H1 (cell line): ENCODE measurements around the gene GTF2IRD1. TPM values are rescaled to one million over a fixed set of nuclear protein-coding genes. Genes with fewer than 3 reads are reported as not detected.
A peak's percentile ranks its signal among the peaks of the same experiment; 100 is the strongest.

Experiments used
- CTCF ChIA-PET: fragments of 300-600 bp; sonication (Branson Sonifier 250); formaldehyde crosslinking; loops from one replicate; lab custom pipeline; 2021; ENCODE audit not compliant: partially characterized antibody; lab: Charles Lee
- POLR2A ChIA-PET: fragments of 300-600 bp; sonication (Branson Sonifier 250); formaldehyde crosslinking; loops from one replicate; lab custom pipeline; 2021; ENCODE audit warnings: inconsistent platforms; ENCODE audit not compliant: partially characterized antibody; lab: Charles Lee
- DNase-seq, 2 experiments: peaks; one replicate each; pipeline versions ENCODE4 v3.0.0 to v3.0.0-alpha.2; 2010 to 2022; ENCODE audit warnings: low spot score in 2 of 2, low read depth in 1 of 2, mixed read lengths in 1 of 2
- FAIRE-seq: peaks from 2 replicates; lab custom pipeline; 2011; peaks lifted over from hg19 to GRCh38; lab: Jason Lieb, UNC
- H2AFZ ChIP-seq: 2 replicates; pipeline ENCODE4 v1.8.1; 2012; ENCODE audit warnings: low read length, inconsistent platforms
- H2AK5ac ChIP-seq: 2 replicates; pipeline ENCODE4 v1.6.1; 2013; ENCODE audit warnings: low read depth, low read length
- H2BK120ac ChIP-seq: replicated peaks from 2 replicates; pipeline ENCODE3; 2013; ENCODE audit warnings: low read depth, low read length, inconsistent platforms
- H2BK12ac ChIP-seq: 2 replicates; pipeline ENCODE4 v1.6.1; 2013; ENCODE audit warnings: low read depth, low read length
- H2BK15ac ChIP-seq: 2 replicates; pipeline ENCODE4 v1.6.1; 2013; ENCODE audit warnings: low read length
- H2BK20ac ChIP-seq: 2 replicates; pipeline ENCODE4 v1.6.1; 2013; ENCODE audit warnings: low read length
- H2BK5ac ChIP-seq: 2 replicates; pipeline ENCODE4 v1.6.1; 2013; ENCODE audit warnings: low read depth, low read length
- H3K14ac ChIP-seq: 2 replicates; pipeline ENCODE4 v1.6.1; 2013; ENCODE audit warnings: inconsistent platforms; ENCODE audit not compliant: insufficient read length
- H3K18ac ChIP-seq: 2 replicates; pipeline ENCODE4 v1.6.1; 2013; ENCODE audit warnings: low read length; ENCODE audit errors: extremely low read depth
- H3K23ac ChIP-seq: 2 replicates; pipeline ENCODE4 v1.6.1; 2013; ENCODE audit warnings: inconsistent platforms; ENCODE audit not compliant: insufficient read length
- H3K23me2 ChIP-seq: 2 replicates; pipeline ENCODE4 v1.6.1; 2013; ENCODE audit warnings: low read depth, low read length
- H3K27ac ChIP-seq: 2 replicates; pipeline ENCODE4 v1.6.1; 2011; ENCODE audit warnings: low read depth, low read length, inconsistent platforms
- H3K27me3 ChIP-seq, 4 experiments: replicated peaks in 1 of 4; 1 replicate in 1 of 4; 2 replicates in 3 of 4; pipeline versions ENCODE4 v1.6.1 to v1.8.1; 2011 to 2013; ENCODE audit warnings: low read length in 3 of 4, mild to moderate bottlenecking in 3 of 4, inconsistent platforms in 2 of 4, mixed read lengths in 2 of 4, moderate library complexity in 1 of 4; ENCODE audit not compliant: control insufficient read depth in 3 of 4, insufficient read depth in 3 of 4; ENCODE audit errors: extremely low read depth in 1 of 4
- H3K36me3 ChIP-seq, 4 experiments: 2 replicates each; pipeline versions ENCODE4 v1.6.1 to v1.8.1; 2011 to 2013; ENCODE audit warnings: mild to moderate bottlenecking in 4 of 4, low read length in 3 of 4, moderate library complexity in 2 of 4, control low read depth in 1 of 4, inconsistent platforms in 1 of 4; ENCODE audit not compliant: insufficient read depth in 4 of 4, control insufficient read depth in 2 of 4
- H3K4ac ChIP-seq: replicated peaks from 2 replicates; pipeline ENCODE3; 2013; ENCODE audit warnings: low read length, low read depth, mixed read lengths, inconsistent platforms; ENCODE audit not compliant: insufficient read length
- H3K4me1 ChIP-seq, 4 experiments: replicated peaks in 1 of 4; 1 replicate in 1 of 4; 2 replicates in 3 of 4; pipeline versions ENCODE4 v1.6.1 to v1.8.1; 2011 to 2013; ENCODE audit warnings: low read length in 3 of 4, inconsistent platforms in 2 of 4, mixed read lengths in 1 of 4; ENCODE audit not compliant: insufficient read depth in 4 of 4, control insufficient read depth in 3 of 4
- H3K4me2 ChIP-seq, 2 experiments: 2 replicates each; pipeline versions ENCODE4 v1.6.1 to v1.8.1; 2011 to 2013; ENCODE audit warnings: low read depth in 2 of 2, low read length in 2 of 2, control low read depth in 1 of 2, inconsistent platforms in 1 of 2, mild to moderate bottlenecking in 1 of 2; ENCODE audit not compliant: insufficient read depth in 1 of 2
- H3K4me3 ChIP-seq, 4 experiments: fragments of 200-600, 300-600 bp in 1 of 4; sonication (generic), shearing (Covaris generic), sonication (Bioruptor Twin) in 1 of 4; 2 replicates each; pipeline versions ENCODE4 v1.5.1 to v1.8.1; 2011 to 2016; ENCODE audit warnings: low read length in 4 of 4, low read depth in 3 of 4, control low read depth in 2 of 4, inconsistent platforms in 2 of 4, mild to moderate bottlenecking in 2 of 4, mixed read lengths in 1 of 4, moderate library complexity in 1 of 4; ENCODE audit not compliant: insufficient read depth in 2 of 4; ENCODE audit errors: extremely low read depth in 1 of 4
- H3K56ac ChIP-seq: replicated peaks from 2 replicates; pipeline ENCODE3; 2013; ENCODE audit warnings: low read depth, mild to moderate bottlenecking, mixed read lengths, low read length, inconsistent platforms; ENCODE audit not compliant: insufficient read length
- H3K79me1 ChIP-seq: 2 replicates; pipeline ENCODE4 v1.6.1; 2013; ENCODE audit warnings: low read depth, low read length, control low read depth
- H3K79me2 ChIP-seq, 2 experiments: 2 replicates each; pipeline versions ENCODE4 v1.6.1 to v1.8.1; 2012 to 2013; ENCODE audit warnings: low read length in 2 of 2, mild to moderate bottlenecking in 2 of 2, inconsistent platforms in 1 of 2; ENCODE audit not compliant: insufficient read depth in 2 of 2, control insufficient read depth in 1 of 2
- H3K9ac ChIP-seq, 4 experiments: replicated peaks in 1 of 4; 1 replicate in 1 of 4; 2 replicates in 3 of 4; pipeline versions ENCODE4 v1.6.1 to v1.8.1; 2011 to 2013; ENCODE audit warnings: low read depth in 3 of 4, low read length in 3 of 4, control low read depth in 2 of 4, mild to moderate bottlenecking in 2 of 4, moderate library complexity in 2 of 4, inconsistent platforms in 1 of 4; ENCODE audit errors: extremely low read depth in 1 of 4
- H3K9me3 ChIP-seq, 2 experiments: 2 replicates each; pipeline versions ENCODE4 v1.6.1 to v1.8.1; 2012 to 2013; ENCODE audit warnings: mild to moderate bottlenecking in 2 of 2, moderate library complexity in 2 of 2, control low read depth in 1 of 2, inconsistent platforms in 1 of 2, low read depth in 1 of 2, low read length in 1 of 2, mixed read lengths in 1 of 2; ENCODE audit not compliant: insufficient read depth in 2 of 2
- H4K20me1 ChIP-seq, 2 experiments: replicated peaks in 1 of 2; 2 replicates each; pipeline versions ENCODE3 to v1.8.1; 2011 to 2013; ENCODE audit warnings: inconsistent platforms in 2 of 2, low read length in 2 of 2, mild to moderate bottlenecking in 1 of 2; ENCODE audit not compliant: insufficient read depth in 2 of 2, control insufficient read depth in 1 of 2
- H4K5ac ChIP-seq: 2 replicates; pipeline ENCODE4 v1.6.1; 2013; ENCODE audit warnings: low read length, low read depth, mixed read lengths, inconsistent platforms; ENCODE audit not compliant: insufficient read length
- H4K8ac ChIP-seq: 2 replicates; pipeline ENCODE4 v1.8.0; 2013; ENCODE audit warnings: mild to moderate bottlenecking, moderate library complexity, low read length, inconsistent platforms; ENCODE audit not compliant: insufficient read depth; ENCODE audit errors: extremely low read depth
- H4K91ac ChIP-seq: replicated peaks from 2 replicates; pipeline ENCODE3; 2013; ENCODE audit warnings: low read length, mixed read lengths, inconsistent platforms; ENCODE audit not compliant: insufficient read length
- KDM4A ChIP-seq: IDR thresholded peaks from one replicate; pipeline ENCODE4 v1.7.1; 2012; ENCODE audit warnings: low read depth, mild to moderate bottlenecking, moderate library complexity, low read length, inconsistent platforms; ENCODE audit not compliant: severe bottlenecking
- NANOG ChIP-seq: IDR thresholded peaks from 2 replicates; pipeline ENCODE4 v1.6.1; 2011; ENCODE audit warnings: low read length, low read depth, mild to moderate bottlenecking, inconsistent platforms; ENCODE audit not compliant: insufficient read depth, poor library complexity, severe bottlenecking
- POLR2A ChIP-seq, 2 experiments: IDR thresholded peaks; 1 replicate in 1 of 2; 2 replicates in 1 of 2; pipeline ENCODE4 v1.6.1; 2011; ENCODE audit warnings: low read depth in 2 of 2, low read length in 2 of 2, mild to moderate bottlenecking in 2 of 2; ENCODE audit errors: control extremely low read depth in 1 of 2
- RAD21 ChIP-seq, 2 experiments: IDR thresholded peaks in 1 of 2; conservative IDR thresholded peaks in 1 of 2; 2 replicates each; pipeline ENCODE4 v1.6.1; 2011; ENCODE audit warnings: low read depth in 2 of 2, low read length in 2 of 2, improper control_type of control experiment in 1 of 2, inconsistent platforms in 1 of 2, mild to moderate bottlenecking in 1 of 2, moderate library complexity in 1 of 2
- SP1 ChIP-seq: IDR thresholded peaks from 2 replicates; pipeline ENCODE4 v1.6.1; 2011; ENCODE audit warnings: low read depth, low read length
- TAF1 ChIP-seq: IDR thresholded peaks from 2 replicates; pipeline ENCODE4 v1.6.1; 2011; ENCODE audit warnings: mild to moderate bottlenecking, low read depth, low read length
- TCF12 ChIP-seq: IDR thresholded peaks from 2 replicates; pipeline ENCODE4 v1.6.1; 2011; ENCODE audit warnings: low read depth, mild to moderate bottlenecking, low read length
- WGBS, 2 experiments: shearing (Covaris generic) in 1 of 2; methylation state at CpG; one replicate each; pipeline versions ENCODE4 v1.1.6 to v1.1.7; 2013 to 2015; ENCODE audit warnings: low lambda C conversion rate in 2 of 2, mixed read lengths in 2 of 2, inconsistent platforms in 1 of 2, low coverage in 1 of 2, missing lambda C conversion rate in 1 of 2; ENCODE audit not compliant: insufficient replicate concordance in 2 of 2, insufficient coverage in 1 of 2, insufficient read length in 1 of 2; ENCODE audit errors: extremely low coverage in 1 of 2, missing lambda C conversion rate in 1 of 2; 5-methylcytosine and 5-hydroxymethylcytosine counted together
- polyA plus RNA-seq, 7 experiments: library from polyadenylated mRNA; depleted of rRNA in 3 of 7; stranded (reverse) in 5 of 7; unstranded in 2 of 7; fragments of >200 nt in 5 of 7; fragments of 200-250 nt in 2 of 7; gene quantifications; 1 replicate in 5 of 7; 2 replicates in 1 of 7; 4 replicates in 1 of 7; pipeline versions ENCODE4 v1.2.1 to v1.2.3, GENCODE V29; 2011 to 2013; ENCODE audit warnings: missing spikeins in 2 of 7, mixed read lengths in 2 of 7
- total RNA-seq: library from RNA; stranded (reverse); fragmentation: NEBNext Ultra II Directional; extraction: Animal tissue kit (Norgen Biotek cat#: 25700); gene quantifications from 2 replicates; pipeline ENCODE4 v1.2.1, GENCODE V29; 2021
- TF ChIP-seq, protein P1 (sequence below): IDR thresholded peaks from 2 replicates; pipeline ENCODE4 v1.6.1; 2012; ENCODE audit warnings: inconsistent platforms
- TF ChIP-seq, protein P2 (sequence below): IDR thresholded peaks from 2 replicates; pipeline ENCODE4 v1.6.1; 2011; ENCODE audit warnings: low read depth, mild to moderate bottlenecking, low read length; ENCODE audit not compliant: insufficient read depth
- TF ChIP-seq, protein P3 (sequence below): IDR thresholded peaks from 2 replicates; pipeline ENCODE4 v1.6.1; 2011; ENCODE audit warnings: low read length, improper control_type of control experiment

GTF2IRD1 gene
- total and polyA plus RNA-seq, 2 of the 8 experiments (the other 6 are each of a cell fraction or from before 2014, with no cell fraction given), result 27.4 to 45.4 TPM

DNA sequence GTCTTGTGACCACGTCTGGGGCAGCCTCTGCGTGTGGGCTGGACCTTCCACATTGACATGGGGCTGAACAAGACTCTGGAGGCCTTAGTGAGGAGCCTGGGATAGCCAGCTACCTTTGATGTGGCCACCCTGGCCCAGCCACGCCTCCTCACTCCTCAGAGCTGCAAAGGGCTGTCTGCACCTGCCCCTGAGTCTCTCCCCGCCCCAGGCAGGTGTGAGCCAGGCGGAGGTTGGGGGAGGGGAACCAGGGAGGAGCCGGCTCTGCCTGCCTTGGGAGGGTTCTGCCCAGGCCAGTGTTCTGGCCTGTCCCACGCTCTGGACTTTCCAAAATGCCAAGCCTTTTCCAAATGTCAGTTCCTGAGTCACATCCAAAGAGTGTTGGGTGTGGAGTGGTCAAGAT lies 72.2 kb downstream of the GTF2IRD1 start:
- H4K8ac ChIP-seq, result no peak overlapping the region
- 0 out of 2 replicates have a peak overlapping the region, but pooled peaks have one; percentile 29 for H3K27ac ChIP-seq
- peak overlapping the region; percentile 38 for H3K14ac ChIP-seq
- no peak overlapping the region for H3K4me3 ChIP-seq
- peak overlapping the region; percentile 48; the same call in 1 of the 2 replicates for H3K18ac ChIP-seq
- H3K79me1 ChIP-seq, result no peaks in the 10 kb centered on the region
- H4K5ac ChIP-seq, result peak overlapping the region; percentile 51
- no peak overlapping the region for H4K91ac ChIP-seq
- no peaks in the 10 kb centered on the region for H3K9me3 ChIP-seq
- DNase-seq (peak; percentile 27 to 78), FAIRE-seq (no peak)
- H3K36me3 ChIP-seq, result peaks cover 2 to 34% (median 18%) of the 10 kb centered on the region in 4 experiments; a peak in 7 of 8 replicates
- peaks cover 2 to 3% of the 10 kb centered on the region in 2 experiments for H4K20me1 ChIP-seq
- peak overlapping the region; percentile 66; the same call in 1 of the 2 replicates for H2BK5ac ChIP-seq
- CTCF ChIA-PET, result interaction anchor here (0.7 to 2.7 kb wide), 7 partner anchors 9 to 116 kb away, joined by 3 to 9 read pairs (median 6); no protein-coding TSS in a partner anchor
- H2AK5ac ChIP-seq, result no peak overlapping the region
- no peak overlapping the region for H3K56ac ChIP-seq
- peak overlapping the region; percentile 88 for H3K4ac ChIP-seq
- no peak overlapping the region for H3K23ac ChIP-seq
- WGBS, 2 experiments, result 39% methylated on average over 6 of the region's 7 CpGs; no CpG with 5 or more reads in 1 of the 2 experiments
- H2BK20ac ChIP-seq, result no peak overlapping the region
- no peaks in the 10 kb centered on the region for H3K27me3 ChIP-seq
- peaks cover 0 to 11% (median 3%) of the 10 kb centered on the region in 4 experiments; a peak in 3 of 7 replicates for H3K4me1 ChIP-seq
- POLR2A ChIA-PET, result interaction anchor here (0.6 to 1.9 kb wide), 8 partner anchors 10 to 281 kb away, joined by 3 to 7 read pairs (median 3); no protein-coding TSS in a partner anchor
- H3K9ac ChIP-seq, result no peak overlapping the region
- H2BK12ac ChIP-seq, result 0 out of 2 replicates have a peak overlapping the region, but pooled peaks have one; percentile 27
- H3K4me2 ChIP-seq, result peak overlapping the region; percentile 15 to 33; a peak in 2 of 4 replicates
- no peak overlapping the region for H2BK15ac ChIP-seq
- no peak overlapping the region for H2AFZ ChIP-seq
- H3K79me2 ChIP-seq, result no peaks in the 10 kb centered on the region
- peaks cover 3% of the 10 kb centered on the region; the same call in 1 of the 2 replicates for H3K23me2 ChIP-seq
- no peak overlapping the region for H2BK120ac ChIP-seq
- 0 out of 2 replicates have a peak, but pooled peaks have one; percentile 33 for TF ChIP-seq SP1
- no peak for TF ChIP-seq KDM4A
- TF ChIP-seq, protein P1, sequence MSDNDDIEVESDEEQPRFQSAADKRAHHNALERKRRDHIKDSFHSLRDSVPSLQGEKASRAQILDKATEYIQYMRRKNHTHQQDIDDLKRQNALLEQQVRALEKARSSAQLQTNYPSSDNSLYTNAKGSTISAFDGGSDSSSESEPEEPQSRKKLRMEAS, result peak; percentile 50; the same call in 1 of the 2 replicates
- TF ChIP-seq, protein P2, sequence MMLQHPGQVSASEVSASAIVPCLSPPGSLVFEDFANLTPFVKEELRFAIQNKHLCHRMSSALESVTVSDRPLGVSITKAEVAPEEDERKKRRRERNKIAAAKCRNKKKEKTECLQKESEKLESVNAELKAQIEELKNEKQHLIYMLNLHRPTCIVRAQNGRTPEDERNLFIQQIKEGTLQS, result no peak
- TF ChIP-seq TCF12, result peak; percentile 95
- TF ChIP-seq NANOG, result no peak
- 0 out of 2 replicates have a peak, but pooled peaks have one; percentile 30 for TF ChIP-seq TAF1
- 0 out of 3 replicates have a peak, but pooled peaks of 1 of the 2 experiments have one; percentile 21 for TF ChIP-seq POLR2A (IDR thresholded peaks at IDR 0.05; ENCODE audit: control extremely low read depth in 1 of 2, low read depth in 2 of 2, low read length in 2 of 2)
- peak in 1 of 2 experiments; percentile 25; a peak in 1 of 4 replicates for TF ChIP-seq RAD21 (IDR thresholded peaks at IDR 0.05 in 1 of 2, conservative IDR thresholded peaks at IDR 0.05 in 1 of 2; ENCODE audit: low read depth in 2 of 2, low read length in 2 of 2)
- TF ChIP-seq, protein P3, sequence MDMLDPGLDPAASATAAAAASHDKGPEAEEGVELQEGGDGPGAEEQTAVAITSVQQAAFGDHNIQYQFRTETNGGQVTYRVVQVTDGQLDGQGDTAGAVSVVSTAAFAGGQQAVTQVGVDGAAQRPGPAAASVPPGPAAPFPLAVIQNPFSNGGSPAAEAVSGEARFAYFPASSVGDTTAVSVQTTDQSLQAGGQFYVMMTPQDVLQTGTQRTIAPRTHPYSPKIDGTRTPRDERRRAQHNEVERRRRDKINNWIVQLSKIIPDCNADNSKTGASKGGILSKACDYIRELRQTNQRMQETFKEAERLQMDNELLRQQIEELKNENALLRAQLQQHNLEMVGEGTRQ, result no peak
